ENCODE data around the gene LAMP1.

DNA sequence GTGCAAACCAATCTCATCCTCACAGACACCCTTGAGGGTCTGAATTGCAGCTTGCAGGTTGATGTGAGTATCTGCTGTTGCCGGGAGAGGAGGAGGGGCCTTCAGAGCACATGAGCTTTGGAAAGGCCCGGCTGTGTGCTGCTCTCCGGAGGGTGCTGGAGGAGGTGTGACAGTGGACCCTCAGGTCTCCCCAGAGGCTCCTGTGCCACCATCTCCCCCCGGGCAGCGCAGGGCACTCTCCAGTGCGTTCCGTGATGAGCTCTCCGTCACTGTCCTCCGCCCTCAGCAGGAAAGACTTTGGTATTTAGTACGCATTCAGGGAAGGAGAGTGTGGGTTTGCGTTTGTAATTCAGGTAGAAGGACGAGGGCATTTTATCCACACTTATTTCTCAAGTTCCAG, 20.0 kb downstream of the LAMP1 start:
- TF ChIP-seq, protein P1, sequence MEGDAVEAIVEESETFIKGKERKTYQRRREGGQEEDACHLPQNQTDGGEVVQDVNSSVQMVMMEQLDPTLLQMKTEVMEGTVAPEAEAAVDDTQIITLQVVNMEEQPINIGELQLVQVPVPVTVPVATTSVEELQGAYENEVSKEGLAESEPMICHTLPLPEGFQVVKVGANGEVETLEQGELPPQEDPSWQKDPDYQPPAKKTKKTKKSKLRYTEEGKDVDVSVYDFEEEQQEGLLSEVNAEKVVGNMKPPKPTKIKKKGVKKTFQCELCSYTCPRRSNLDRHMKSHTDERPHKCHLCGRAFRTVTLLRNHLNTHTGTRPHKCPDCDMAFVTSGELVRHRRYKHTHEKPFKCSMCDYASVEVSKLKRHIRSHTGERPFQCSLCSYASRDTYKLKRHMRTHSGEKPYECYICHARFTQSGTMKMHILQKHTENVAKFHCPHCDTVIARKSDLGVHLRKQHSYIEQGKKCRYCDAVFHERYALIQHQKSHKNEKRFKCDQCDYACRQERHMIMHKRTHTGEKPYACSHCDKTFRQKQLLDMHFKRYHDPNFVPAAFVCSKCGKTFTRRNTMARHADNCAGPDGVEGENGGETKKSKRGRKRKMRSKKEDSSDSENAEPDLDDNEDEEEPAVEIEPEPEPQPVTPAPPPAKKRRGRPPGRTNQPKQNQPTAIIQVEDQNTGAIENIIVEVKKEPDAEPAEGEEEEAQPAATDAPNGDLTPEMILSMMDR (conservative IDR thresholded peaks at IDR 0.05; ENCODE audit: low read depth, low read length), result no peak
- TF ChIP-seq RAD21 (IDR thresholded peaks at IDR 0.05; ENCODE audit: low read length) (no peak), SMC3 (IDR thresholded peaks at IDR 0.05; ENCODE audit: low read depth, low read length) (no peak), POLR2A (IDR thresholded peaks at IDR 0.05; ENCODE audit: low read depth, low read length) (no peak)
- TF ChIP-seq, protein P2, sequence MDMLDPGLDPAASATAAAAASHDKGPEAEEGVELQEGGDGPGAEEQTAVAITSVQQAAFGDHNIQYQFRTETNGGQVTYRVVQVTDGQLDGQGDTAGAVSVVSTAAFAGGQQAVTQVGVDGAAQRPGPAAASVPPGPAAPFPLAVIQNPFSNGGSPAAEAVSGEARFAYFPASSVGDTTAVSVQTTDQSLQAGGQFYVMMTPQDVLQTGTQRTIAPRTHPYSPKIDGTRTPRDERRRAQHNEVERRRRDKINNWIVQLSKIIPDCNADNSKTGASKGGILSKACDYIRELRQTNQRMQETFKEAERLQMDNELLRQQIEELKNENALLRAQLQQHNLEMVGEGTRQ (IDR thresholded peaks at IDR 0.05; ENCODE audit: low read depth, low read length), result no peak
